Measurements from ENCODE around the gene PABPC5. TPM values are rescaled to one million over a fixed set of nuclear protein-coding genes. Genes with fewer than 3 reads are reported as not detected.

Gene PABPC5
- total RNA-seq, 1 experiment from 2014 or later: not detected

DNA sequence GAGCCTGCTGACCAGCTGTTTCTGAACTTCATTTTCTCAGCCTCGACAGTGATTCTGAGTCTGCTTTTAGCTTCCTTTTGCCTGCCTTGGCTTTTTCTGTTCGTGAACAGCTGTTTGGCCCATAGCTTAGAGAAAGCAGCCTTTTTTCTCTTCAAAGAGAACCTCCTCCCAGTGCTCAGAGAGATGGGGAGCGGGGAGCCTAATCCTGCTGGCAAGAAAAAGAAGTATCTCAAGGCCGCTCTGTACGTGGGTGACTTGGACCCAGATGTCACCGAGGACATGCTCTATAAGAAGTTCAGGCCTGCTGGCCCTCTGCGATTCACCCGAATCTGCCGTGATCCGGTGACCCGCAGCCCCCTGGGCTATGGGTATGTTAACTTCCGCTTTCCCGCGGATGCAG lies 756 bp downstream of the PABPC5 start:
- Histone ChIP-seq H3K9me2 (ENCODE audit: insufficient read depth) (no peaks in the 10 kb centered on the region), H3F3A (ENCODE audit: insufficient read depth, low read depth) (no peaks in the 10 kb centered on the region), H3K27ac (no peak overlapping the region), H4K20me1 (ENCODE audit: insufficient read depth) (no peaks in the 10 kb centered on the region), H3K4me1 (replicated peaks; ENCODE audit: insufficient read depth) (no peaks in the 10 kb centered on the region), H3K79me2 (ENCODE audit: low read depth) (no peaks in the 10 kb centered on the region), H3K36me3 (ENCODE audit: low read depth) (no peaks in the 10 kb centered on the region), H3K4me3 (no peak overlapping the region), H3K9me3 (ENCODE audit: insufficient read depth, low read depth) (no peaks in the 10 kb centered on the region), H2AFZ (no peak overlapping the region), H3K27me3 (ENCODE audit: insufficient read depth, low read depth) (no peaks in the 10 kb centered on the region), H3K4me2 (no peak overlapping the region)
- BruUV-seq (replicated peaks): no TSS peak
- intact Hi-C loops (cut with micrococcal nuclease; ENCODE audit: unreplicated experiment): no loop called here
- ChIA-PET CTCF (no interaction called here), POLR2A (ENCODE audit: unreplicated experiment) (no interaction called here)
- TF ChIP-seq EZH2 (IDR thresholded peaks at IDR 0.05; ENCODE audit: low read depth) (no peak), CTCF (conservative IDR thresholded peaks at IDR 0.05) (no peak)
- DNase-seq: no peak
